LoVo (cell line): ENCODE data around the gene MARK3.

Experiments
- DNase-seq: peaks from one replicate; pipeline ENCODE4 v3.0.0-alpha.2; 2016; ENCODE audit warnings: low spot score

MARK3 gene

DNA sequence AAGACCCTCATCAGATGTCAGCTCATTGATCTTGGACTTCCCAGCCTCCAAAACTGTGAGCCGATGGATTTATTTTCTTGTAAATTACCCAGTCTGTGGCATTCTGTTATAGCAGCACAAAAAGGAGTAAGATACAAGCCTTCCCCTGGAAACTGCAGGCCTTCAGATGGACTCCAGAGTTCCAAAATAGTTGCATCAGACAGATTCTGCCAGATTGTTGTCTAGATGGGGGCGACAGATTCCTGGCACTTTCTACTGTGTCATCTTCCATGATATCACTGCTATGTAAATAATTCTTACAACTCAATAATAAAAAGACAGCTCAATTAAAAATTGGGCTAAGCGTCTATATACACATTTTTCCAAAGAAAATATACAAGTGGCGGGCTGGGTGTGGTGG, 17.2 kb upstream of the MARK3 start:
- DNase-seq = no peak

DNA sequence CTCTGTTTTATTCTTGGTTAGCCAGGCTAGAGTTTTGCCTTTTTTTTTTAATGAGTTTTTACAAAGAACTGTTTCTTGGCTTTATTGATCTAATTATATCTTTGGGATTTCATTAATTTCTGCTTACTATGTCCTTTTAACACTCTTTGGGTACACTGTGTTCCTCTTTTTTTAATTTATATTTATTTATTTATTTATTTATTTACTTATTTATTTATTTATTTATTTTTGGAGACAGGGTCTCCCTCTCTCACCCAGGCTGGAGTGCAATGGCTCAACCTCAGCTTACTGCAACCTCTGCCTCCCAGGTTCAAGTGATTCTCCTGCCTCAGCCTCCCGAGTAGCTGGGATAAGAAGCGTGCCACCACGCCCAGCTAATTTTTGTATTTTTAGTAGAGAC, 15.1 kb upstream of the MARK3 start:
- no peak for DNase-seq

DNA sequence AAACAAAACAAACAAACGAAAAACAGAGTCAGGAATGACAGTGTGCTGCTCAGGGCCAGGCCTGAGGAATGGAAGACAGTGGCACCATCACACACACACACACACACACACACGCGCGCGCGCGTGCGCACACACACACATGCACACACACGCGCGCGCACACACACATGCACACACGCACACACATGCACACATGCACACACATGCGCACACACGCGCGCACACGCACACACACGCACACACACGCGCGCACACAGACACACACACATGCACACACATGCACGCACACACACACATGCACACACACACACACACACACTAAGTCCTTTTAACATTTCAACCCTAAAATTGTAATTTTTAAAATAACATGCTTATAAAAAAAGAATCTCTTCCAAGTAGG, 13.2 kb upstream of the MARK3 start:
- no peak for DNase-seq

DNA sequence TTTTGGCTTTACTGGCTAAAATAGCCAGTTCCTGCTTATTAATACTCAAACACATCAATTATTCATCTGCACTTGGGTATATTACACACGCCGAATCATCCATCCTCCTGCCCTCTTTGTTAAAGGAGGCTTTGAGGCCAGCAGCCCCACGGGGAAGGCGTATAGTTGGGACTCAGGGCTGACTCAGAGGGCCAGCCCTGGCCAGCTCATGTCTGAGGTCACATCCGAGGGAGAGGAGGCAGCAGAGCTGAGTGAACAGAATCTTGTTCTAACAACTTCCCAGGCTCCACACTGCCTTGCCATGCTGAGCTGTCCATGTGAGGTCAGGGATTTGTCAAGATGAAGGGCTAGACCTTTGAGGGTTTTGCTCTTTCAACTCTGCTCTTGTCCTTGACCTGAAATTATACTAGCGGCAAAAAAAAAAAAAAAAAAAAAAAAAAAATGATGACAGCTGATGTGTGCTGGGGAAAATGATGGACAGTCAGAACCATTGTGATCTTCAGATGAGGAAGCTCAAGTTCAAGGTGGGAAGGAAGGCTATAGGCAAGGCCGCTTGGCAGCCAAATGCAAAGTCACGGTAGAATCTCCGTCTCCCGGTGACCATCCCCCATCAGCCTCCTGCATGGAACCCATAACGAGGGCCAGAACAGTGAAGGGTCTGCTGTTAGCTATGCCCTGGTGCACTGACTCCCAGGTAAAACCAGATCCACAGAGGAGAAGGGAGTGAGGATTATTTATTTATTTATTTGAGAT, 12.5 kb upstream of the MARK3 start:
- DNase-seq = peak; percentile 67

DNA sequence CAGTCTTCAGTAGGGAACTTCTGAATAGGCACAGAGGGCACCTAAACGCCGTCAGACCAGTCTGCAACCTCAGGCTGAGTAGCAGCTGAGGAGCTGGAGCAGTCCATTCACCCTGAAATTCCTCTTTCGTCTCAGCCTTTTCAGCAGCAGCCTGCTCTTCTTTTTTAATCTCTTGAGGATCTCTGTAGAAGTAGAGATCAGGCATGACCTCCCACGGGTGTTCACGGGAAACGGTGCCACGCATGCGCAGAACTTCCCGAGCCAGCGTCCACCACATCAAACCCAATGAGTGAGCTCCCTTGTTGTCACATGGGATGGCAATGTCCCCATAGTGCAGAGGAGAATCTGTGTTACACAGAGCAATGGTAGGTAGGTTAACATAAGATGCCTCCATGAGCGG, 11.1 kb upstream of the MARK3 start:
- DNase-seq = no peak

DNA sequence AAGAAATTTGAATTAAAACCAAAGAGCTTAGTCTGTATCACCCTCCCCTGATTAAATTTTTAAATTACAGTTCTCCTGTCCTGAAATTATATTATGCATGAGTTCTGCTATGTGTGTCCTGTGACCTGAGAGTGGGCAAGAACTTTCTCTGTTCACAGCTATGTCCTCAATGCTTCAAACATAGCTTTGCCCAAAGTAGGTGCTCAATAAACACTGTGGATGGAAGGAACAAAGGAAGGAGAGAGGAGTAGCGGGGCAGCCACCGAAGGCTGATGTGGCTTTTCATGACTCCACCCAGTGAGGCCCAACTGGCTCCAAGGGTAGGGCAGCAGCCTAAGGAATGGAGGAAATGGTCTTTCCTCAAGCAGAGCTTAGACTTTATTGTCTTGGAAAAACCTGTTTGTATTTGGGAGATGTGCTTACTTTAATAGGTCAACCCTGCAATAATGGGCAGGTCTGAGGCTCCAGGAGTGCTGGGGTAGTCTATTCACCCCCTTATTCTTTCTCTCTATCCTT, 7.6 kb upstream of the MARK3 start:
- DNase-seq = no peak

DNA sequence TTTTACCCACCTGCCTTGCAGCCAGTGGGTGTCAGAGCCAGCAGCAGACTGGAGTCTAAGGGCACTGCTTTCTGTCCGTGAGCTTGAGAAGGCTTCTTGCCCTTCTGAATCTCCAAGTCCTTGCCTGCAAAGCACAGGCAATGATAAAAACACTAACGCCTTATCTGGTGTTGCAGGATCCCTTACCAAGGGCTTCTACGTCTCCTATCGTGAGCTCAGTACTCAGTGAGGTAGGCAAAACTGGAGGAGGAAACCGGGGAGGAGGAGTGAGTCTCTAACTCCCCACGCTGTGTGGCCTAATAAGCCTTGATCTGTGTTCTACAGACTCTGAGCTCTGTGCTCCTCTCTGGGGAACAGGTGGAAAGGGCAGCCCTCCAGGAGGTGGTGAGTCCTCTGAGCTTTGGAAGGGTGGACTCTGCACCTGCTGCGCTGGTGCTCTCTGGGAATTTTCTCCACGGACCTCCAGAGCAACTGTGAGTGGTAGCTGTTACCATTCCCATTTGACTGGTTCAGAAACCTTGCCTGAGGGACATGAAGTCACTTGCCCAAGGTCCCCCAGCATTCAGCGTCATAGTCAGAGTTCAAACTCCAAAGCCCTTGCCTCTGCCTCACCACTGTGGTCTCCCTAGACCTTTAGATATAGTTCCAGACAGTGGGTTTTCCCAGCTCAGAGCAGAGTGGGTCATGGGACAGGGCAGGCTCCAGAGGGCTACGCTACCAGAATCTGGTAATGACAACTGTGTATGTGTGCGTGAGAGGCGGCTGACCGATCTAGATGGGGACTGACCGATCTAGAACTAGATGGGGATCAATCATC, 7.0 kb upstream of the MARK3 start:
- no peak for DNase-seq

DNA sequence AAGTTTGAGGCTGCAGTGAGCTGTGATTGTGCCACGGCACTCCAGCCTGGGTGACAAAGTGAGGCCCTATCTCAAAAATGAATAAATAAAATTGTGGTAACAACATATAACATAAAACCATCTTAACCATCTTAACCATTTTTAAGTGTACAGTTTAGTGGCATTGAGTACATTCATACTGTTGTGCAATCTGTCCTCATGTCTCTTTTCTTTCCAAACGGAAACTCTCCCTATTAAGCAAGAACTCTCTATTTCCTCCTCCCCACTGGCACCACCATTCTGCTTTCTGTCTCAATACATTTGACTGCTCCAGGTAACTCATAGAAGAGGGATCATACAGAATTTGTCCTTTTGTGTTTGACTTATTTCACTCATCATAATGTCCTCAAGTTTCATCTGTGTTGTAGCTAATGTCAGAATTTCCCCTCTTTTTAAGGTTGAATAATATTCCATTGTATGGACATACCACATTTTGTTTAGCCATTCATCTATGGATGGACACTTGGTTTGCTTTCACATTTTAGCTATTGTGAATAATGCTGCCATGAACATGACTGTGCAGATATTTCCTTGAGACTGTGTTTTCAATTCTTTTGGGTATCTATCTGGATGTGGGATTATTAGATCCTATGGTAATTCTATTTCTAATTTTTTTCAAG, 4.4 kb upstream of the MARK3 start:
- no peak for DNase-seq

DNA sequence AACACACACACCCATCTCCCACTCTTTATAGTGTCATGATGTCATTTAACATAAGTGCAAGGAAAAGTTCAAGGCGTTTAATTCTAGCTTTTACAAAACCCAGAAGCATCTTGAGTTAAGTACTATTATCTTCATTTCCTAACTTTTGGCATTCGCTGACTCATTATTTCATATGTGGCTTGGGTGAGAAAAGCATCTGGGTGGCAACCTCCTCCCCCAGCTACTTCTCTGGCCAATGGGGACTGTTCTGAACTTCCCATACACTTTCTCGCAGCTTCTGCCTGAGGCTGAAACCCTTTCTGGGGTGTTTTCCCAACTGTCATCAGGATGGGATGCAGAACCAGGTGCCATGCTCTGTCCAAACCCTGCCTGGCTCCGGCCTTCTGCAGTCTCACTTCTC, 2.8 kb upstream of the MARK3 start:
- no peak for DNase-seq

DNA sequence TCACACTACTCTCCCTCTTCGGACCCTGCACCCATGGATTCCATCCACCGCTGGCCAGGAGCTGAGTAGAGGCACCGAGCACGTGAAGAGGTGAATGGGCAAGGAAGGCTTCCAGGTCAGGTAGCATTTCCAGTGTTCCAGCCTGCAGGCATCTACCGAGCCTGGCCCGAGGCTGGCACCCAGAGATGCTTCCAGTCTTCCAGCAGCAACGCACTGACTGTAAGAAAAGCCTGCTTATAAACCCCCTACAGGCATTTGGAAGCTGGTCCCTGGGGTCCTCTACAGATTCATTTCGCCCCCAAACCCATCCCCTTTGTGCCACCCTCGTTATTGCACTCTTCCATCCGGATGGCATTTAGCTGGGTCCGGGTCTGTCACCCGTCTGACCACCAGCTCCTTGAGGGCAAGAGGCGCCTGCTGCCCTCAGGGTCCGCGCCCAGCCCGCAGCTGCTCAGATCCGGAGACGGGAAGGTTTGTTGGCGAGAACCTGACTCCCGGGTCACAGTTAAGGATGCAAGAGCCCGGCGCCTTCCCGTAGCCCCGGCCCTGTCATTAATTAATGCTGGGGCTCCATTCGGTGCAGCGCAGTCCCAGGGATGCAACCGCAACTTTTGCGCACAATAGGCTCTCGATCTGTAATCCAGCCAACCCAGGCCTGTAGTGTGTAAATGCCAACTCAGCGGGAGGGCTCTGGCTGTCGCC, 614 bp upstream of the MARK3 start:
- DNase-seq = no peak

DNA sequence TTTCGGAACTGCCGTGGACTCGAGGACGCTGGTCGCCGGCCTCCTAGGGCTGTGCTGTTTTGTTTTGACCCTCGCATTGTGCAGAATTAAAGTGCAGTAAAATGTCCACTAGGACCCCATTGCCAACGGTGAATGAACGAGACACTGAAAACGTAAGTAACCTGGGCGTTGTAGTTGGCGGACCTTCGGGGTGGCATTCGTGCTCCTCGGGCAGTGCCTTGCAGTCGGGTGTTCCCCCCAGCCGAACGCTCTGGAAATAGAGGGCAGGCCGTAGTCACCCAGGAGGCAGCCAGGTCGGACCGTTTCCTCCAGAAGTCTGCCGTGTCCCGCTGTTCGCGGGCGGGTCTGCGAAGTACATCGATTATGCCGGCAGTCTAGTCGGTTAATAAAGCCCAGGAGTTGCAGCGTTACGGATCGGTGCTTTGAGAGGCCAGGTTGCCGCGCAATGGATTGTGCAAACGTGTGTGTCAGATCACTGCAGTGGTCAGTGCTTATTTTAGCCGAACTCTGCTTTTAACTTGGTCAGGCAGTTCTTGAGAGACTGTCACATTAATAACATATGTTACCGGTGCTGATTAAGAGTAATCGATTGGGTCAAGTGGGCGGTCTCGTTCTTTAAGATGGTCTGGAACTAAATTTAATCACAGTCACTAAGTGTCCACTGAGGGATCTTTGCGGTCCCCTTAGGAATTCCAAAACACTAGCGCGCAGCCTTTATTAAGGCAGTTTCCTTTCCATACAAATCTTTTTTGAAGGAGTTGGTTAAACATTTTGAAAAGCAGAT, 906 bp downstream of the MARK3 start:
- DNase-seq = no peak

DNA sequence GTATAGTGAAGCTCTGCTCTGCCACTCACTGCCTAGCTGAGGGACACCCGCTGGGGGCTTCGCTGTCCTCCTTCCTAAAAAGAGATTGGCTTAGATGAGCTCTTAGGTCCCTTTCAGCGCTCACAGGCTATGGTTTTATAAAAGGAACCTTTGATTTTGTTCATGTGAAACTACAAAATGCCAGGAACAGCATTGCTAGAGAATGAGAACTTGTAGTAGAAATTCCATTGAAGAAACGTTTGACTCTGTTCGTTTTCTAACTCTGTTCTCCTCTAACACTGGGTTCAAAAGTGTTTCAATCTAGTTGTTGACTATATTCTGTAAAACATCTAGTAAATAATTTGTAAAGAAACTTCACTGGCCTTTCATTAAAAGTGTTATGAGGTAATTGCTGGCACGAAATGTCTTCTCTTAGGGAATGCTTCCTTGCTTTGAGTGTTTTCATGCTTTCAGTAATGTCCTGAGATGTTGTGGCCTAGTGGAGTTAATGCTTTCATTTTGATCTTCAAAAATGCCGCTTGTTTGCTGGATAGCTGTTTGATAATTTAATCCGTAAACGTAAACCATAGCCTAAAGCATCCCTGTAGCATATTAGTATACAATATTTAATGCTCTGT, 1.6 kb downstream of the MARK3 start:
- DNase-seq = no peak

DNA sequence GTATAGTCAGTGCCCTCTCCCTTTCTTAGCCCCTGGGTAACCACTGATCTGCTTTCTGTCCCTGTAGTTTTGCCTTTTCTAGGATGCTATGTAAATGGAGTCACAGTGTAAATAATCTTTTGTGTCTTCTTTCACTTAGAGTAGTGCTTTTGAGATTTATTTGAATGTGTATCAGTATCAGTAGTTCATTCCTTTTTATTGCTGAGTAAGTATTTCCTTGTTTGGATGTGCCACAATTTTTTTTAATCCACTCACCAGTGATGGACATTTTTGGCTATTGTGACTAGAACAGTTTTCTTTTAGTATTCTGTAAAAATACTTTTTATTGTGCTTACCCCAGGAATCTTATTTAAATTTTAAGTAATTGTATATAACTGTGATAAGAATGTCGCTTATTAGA, 3.4 kb downstream of the MARK3 start:
- no peak for DNase-seq

DNA sequence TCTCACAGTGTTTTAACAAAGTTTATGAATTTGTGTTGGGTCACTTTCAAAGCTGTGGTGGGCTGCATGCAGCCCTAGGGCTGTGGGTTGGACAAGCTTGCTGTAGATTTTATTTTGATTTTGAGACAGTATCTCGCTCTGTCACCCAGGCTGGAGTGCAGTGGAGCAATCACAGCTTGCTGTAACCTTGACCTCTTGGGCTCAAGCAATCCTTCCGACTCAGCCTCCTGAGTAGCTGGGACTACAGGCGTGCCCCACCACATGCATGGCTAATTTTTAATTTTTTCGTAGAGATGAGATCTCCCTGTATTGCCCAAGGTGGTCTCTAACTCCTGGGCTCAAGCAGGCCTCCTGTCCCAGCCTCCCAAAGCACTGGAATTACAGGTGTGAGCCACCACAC, 5.4 kb downstream of the MARK3 start:
- DNase-seq = no peak

DNA sequence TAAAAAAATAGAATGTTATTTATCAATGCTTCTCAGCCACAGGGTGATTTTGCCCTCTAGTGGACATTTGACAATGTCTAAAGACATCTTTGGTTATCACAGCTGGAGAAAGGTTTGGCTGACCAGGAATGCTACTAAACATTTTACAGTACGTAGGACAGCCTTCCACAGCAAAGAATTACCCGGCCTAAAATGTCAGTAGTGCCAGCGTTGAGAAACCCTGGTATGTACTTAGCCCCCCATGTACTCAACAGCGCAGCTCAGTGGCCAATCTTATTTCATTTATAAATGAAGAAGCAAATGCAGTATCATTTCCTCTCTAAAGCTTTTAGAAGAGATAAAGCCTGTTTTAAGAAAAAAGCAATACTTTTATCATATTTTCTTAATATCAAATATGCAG, 5.8 kb downstream of the MARK3 start:
- DNase-seq = peak; percentile 50

DNA sequence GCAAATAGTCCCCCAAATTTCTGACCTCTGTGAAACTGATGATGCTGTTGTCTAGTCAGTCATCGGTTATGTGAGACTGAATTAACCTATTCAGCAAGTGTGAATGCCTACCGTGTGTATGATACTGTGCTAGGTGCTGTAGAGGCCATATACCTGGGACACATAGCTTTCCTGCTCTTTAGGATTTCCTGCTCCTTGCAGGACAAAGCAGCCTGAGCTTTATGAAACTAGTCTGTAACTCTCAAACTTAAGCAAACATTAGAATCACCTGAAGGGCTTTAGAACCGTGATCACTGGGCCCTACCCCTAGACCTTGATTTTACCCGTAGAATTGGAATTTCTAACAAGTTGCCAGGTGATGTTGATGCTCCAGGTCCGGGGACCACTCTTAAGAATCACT, 6.9 kb downstream of the MARK3 start:
- DNase-seq = no peak

DNA sequence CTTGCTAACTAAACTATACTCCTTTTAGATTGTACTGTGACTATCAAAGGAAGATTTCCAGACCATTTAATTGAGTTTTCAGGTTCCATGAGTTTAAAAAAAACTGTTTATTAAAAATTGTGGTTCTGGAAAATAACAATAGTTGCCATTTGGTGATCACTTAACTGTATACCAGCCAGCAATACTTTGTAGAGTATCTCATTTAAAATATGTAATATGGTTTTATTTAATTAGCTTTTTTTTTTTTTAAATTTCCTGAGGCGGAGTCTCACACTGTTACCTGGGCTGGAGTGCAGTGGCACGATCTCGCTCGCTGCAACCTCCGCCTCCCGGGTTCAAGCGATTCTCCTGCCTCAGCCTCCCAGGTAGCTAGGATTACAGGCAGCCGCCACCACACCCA, 7.4 kb downstream of the MARK3 start:
- no peak for DNase-seq

DNA sequence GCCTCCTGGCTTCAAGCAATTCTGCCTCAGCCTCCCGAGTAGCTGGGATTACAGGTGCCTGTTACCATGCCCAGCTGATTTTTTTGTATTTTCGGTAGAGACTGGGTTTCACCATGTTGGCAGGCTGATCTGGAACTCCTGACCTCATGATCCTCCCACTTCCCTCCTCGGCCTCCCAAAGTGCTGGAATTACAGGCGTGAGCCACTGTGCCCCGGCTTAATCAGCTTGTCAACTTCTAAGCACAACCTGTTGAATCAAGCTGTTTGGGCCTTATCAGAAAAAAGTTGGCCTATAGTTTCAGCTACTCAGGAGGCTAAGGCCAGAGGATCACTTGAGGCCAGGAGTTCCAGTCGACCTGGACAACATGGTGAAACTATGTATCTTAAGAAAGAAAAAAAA, 7.9 kb downstream of the MARK3 start:
- DNase-seq = no peak

DNA sequence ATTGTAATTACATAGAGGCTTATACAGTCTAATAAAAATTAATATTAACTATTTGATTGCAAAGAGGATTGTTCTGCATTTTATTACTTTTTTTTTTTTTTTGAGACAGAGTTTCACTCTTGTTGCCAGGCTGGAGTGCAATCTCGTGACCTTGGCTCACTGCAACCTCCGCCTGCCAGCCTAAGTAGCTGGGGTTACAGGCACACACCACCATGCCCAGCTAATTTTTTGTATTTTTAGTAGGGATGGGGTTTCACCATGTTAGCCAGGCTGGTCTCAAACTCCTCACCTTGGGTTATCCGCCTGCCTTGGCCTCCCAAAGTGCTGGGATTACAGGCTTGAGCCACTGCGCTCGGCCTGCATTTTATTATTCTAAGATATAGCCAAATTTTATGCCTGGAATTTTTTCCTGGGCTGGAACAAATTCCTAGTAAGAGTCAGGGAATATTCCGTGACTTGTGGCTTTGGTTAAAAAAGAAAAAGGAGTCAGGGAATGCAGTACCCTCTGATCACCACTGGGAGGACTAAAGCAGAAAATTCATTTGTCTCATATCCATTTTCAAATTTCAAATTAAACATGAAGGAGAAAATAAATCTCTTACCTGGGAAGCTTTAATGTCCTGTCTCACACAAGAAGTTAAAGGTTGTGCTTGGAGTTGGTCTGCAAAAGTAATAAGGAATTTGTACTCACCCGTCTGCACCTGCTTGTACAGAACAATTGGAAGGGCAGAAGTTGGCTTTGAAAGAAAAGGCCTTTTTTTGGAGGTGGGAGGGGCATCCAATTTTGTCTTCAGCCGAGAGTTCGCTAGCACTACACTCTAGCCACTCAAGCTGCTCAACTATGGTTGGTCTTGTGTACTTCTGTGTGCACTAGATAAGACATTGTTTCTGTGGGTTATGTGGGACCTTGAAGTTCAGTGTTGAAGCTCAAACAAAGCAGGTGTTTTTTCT, 8.7 kb downstream of the MARK3 start:
- DNase-seq = peak; percentile 36

DNA sequence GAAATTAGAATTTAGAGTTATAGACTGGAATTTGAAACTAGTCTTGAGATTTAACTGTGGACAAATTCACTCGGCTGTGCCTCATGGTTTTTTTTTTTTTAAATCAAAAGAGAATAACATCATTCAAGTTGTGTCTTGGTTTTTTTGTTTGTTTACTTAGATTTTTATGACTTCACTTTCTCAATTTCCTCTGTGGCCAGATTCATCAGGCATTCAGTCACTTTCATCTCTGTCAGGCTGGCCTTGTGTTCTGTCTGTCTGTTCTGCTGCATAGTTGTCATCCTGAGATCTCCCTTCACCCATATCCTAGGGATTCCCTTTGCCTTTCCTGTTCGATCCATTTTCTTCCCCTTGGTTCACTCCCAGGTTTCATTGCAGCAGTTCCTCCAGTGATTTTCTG, 10.0 kb downstream of the MARK3 start:
- DNase-seq = no peak
